Caco-2 (cell line): ENCODE measurements around the gene NSF. TPM values are rescaled to one million over a fixed set of nuclear protein-coding genes. Genes with fewer than 3 reads are reported as not detected.

Experiments used
- BruUV-seq: library from RNA; stranded (reverse); fragments of 400-500 nt; replicated peaks from 2 replicates; lab custom pipeline; 2021; lab: Mats Ljungman, UMichigan
- CTCF ChIA-PET: fragments of 300-600 bp; sonication (Branson Sonifier 250); formaldehyde crosslinking; loops from one replicate; lab custom pipeline; 2022; ENCODE audit warnings: antibody characterized with exemption; lab: Charles Lee
- POLR2A ChIA-PET: fragments of 300-600 bp; sonication (Branson Sonifier 250); formaldehyde crosslinking; loops from one replicate; lab custom pipeline; 2022; ENCODE audit warnings: antibody characterized with exemption; lab: Charles Lee
- DNase-seq, 2 experiments: peaks; one replicate each; pipeline versions ENCODE4 v3.0.0 to v3.0.0-alpha.2; 2020 to 2022
- H3K27me3 ChIP-seq: replicated peaks from 2 replicates; pipeline ENCODE4 v1.6.0; 2011; ENCODE audit warnings: low read length; ENCODE audit not compliant: control insufficient read depth, insufficient read depth
- H3K36me3 ChIP-seq: 2 replicates; pipeline ENCODE4 v1.5.1; 2011; ENCODE audit warnings: low read length; ENCODE audit not compliant: control insufficient read depth, insufficient read depth
- H3K4me1 ChIP-seq: fragments of 250-450 bp; sonication (Bioruptor Pico); 2 replicates; pipeline ENCODE4 v1.5.1; 2020; ENCODE audit warnings: mild to moderate bottlenecking
- H3K4me3 ChIP-seq: 2 replicates; pipeline ENCODE4 v1.5.1; 2011; ENCODE audit warnings: low read depth, mild to moderate bottlenecking, control low read depth, low read length
- H3K9me3 ChIP-seq: fragments of 250-450 bp; sonication (Bioruptor Pico); 2 replicates; pipeline ENCODE4 v1.5.1; 2020; ENCODE audit warnings: mild to moderate bottlenecking, moderate library complexity
- H3K27ac Mint-ChIP-seq: one replicate; pipeline ENCODE4 v1.8.0; 2022; ENCODE audit warnings: mixed read lengths; ENCODE audit not compliant: unreplicated experiment
- H3K27me3 Mint-ChIP-seq: one replicate; pipeline ENCODE4 v1.8.0; 2022; ENCODE audit warnings: mixed read lengths; ENCODE audit not compliant: insufficient read depth, unreplicated experiment
- H3K36me3 Mint-ChIP-seq: one replicate; pipeline ENCODE4 v1.8.0; 2022; ENCODE audit warnings: mild to moderate bottlenecking, mixed read lengths; ENCODE audit not compliant: insufficient read depth, unreplicated experiment
- H3K4me1 Mint-ChIP-seq: one replicate; pipeline ENCODE4 v1.8.0; 2022; ENCODE audit warnings: low read depth, mixed read lengths; ENCODE audit not compliant: unreplicated experiment
- H3K4me3 Mint-ChIP-seq: one replicate; pipeline ENCODE4 v1.8.0; 2022; ENCODE audit warnings: mild to moderate bottlenecking, moderate library complexity, mixed read lengths; ENCODE audit not compliant: unreplicated experiment
- H3K9me3 Mint-ChIP-seq: one replicate; pipeline ENCODE4 v1.8.0; 2022; ENCODE audit warnings: mixed read lengths; ENCODE audit not compliant: unreplicated experiment
- intact Hi-C: fragments of 100-400 bp; cut with micrococcal nuclease; formaldehyde crosslinking; loops from one replicate; pipeline ENCODE4 v1.10.0; 2022; ENCODE audit not compliant: unreplicated experiment
- total RNA-seq: library from RNA; stranded (reverse); gene quantifications from 2 replicates; pipeline ENCODE4 v1.2.3, GENCODE V29; 2022
- TF ChIP-seq, protein P1 (sequence below), 2 experiments: fragments of 200-600 bp in 1 of 2; IDR thresholded peaks; 1 replicate in 1 of 2; 2 replicates in 1 of 2; pipeline versions ENCODE4 v1.5.1 to v1.8.0; 2011 to 2022; ENCODE audit warnings: antibody characterized with exemption in 1 of 2, control low read depth in 1 of 2, inconsistent platforms in 1 of 2, low read depth in 1 of 2, low read length in 1 of 2, mild to moderate bottlenecking in 1 of 2, moderate library complexity in 1 of 2; ENCODE audit not compliant: insufficient read depth in 1 of 2, severe bottlenecking in 1 of 2, unreplicated experiment in 1 of 2

The NSF gene
- total RNA-seq, 1 experiment from 2014 or later: 53.8 TPM

DNA sequence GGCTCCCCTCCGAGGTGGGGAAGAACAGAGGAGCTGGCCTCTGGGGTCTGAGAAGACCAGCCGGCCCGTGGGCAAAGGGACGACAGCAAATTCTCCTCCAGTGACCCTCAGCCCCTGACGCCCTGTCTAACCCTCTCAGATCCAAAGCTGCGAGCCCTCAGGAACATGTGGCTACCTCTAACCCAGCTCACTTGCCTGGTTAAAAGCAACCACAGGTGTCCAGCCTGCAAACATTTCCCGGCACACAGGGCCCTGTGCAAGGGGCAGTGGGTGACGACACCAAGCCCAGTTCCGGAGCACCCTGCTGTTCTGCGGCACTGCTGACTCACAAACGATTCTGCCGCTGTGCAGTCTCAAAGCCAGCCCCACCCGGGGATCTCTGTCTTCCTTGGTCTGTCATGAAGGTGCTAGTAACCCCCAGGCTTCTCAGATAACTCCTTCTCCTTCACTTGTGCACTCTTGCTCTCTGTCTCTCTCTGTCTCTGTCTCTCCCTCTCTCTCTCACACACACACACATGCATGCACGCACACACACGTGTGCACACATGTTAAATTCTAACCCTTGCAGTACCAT lies 205.0 kb downstream of the NSF start:
- Histone ChIP-seq H3K27me3 (no peaks in the 10 kb centered on the region), H3K9me3 (no peaks in the 10 kb centered on the region), H3K4me1 (no peaks in the 10 kb centered on the region), H3K4me3 (no peak overlapping the region), H3K36me3 (no peaks in the 10 kb centered on the region)
- H3K4me1 Mint-ChIP-seq: no peaks in the 10 kb centered on the region
- peaks cover 3% of the 10 kb centered on the region for H3K27me3 Mint-ChIP-seq
- DNase-seq: no peak
- no peak overlapping the region for H3K4me3 Mint-ChIP-seq
- intact Hi-C loops: no loop called here
- no peaks in the 10 kb centered on the region for H3K9me3 Mint-ChIP-seq
- H3K36me3 Mint-ChIP-seq: no peaks in the 10 kb centered on the region
- no TSS peak for BruUV-seq
- H3K27ac Mint-ChIP-seq: no peak overlapping the region
- CTCF ChIA-PET: no interaction called here
- POLR2A ChIA-PET: no interaction called here
- TF ChIP-seq, protein P1, sequence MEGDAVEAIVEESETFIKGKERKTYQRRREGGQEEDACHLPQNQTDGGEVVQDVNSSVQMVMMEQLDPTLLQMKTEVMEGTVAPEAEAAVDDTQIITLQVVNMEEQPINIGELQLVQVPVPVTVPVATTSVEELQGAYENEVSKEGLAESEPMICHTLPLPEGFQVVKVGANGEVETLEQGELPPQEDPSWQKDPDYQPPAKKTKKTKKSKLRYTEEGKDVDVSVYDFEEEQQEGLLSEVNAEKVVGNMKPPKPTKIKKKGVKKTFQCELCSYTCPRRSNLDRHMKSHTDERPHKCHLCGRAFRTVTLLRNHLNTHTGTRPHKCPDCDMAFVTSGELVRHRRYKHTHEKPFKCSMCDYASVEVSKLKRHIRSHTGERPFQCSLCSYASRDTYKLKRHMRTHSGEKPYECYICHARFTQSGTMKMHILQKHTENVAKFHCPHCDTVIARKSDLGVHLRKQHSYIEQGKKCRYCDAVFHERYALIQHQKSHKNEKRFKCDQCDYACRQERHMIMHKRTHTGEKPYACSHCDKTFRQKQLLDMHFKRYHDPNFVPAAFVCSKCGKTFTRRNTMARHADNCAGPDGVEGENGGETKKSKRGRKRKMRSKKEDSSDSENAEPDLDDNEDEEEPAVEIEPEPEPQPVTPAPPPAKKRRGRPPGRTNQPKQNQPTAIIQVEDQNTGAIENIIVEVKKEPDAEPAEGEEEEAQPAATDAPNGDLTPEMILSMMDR (IDR thresholded peaks at IDR 0.05; ENCODE audit: insufficient read depth in 1 of 2, low read depth in 1 of 2, low read length in 1 of 2, severe bottlenecking in 1 of 2, unreplicated experiment in 1 of 2): no peak

DNA sequence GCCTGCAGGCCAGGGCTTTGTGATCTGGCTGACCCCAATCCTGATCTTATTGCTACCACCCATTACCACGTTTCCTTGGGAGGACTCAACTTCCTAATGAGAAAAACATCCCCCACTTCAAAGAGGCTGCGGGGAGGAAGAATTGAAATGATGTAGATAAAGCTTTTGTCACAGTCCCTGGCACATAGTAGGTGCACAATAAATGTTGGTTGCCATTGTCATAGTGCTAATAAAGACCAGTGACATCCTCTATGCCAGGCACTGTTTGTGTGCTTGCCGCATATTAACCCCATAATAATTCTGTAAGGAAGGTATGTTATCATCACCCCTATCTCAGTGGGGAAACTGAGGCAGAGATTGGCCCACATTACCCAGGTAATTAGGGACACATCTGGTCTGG lies 205.6 kb downstream of the NSF start:
- TF ChIP-seq, protein P1 (IDR thresholded peaks at IDR 0.05; ENCODE audit: insufficient read depth in 1 of 2, low read depth in 1 of 2, low read length in 1 of 2, severe bottlenecking in 1 of 2, unreplicated experiment in 1 of 2): no peak
- Mint-ChIP-seq H3K4me1 (no peaks in the 10 kb centered on the region), H3K27me3 (peaks cover 3% of the 10 kb centered on the region), H3K36me3 (no peaks in the 10 kb centered on the region), H3K4me3 (no peak overlapping the region), H3K27ac (no peak overlapping the region), H3K9me3 (no peaks in the 10 kb centered on the region)
- no peaks in the 10 kb centered on the region for H3K36me3 ChIP-seq
- DNase-seq: no peak
- no peak overlapping the region for H3K4me3 ChIP-seq
- H3K9me3 ChIP-seq: no peaks in the 10 kb centered on the region
- ChIA-PET CTCF (no interaction called here), POLR2A (no interaction called here)
- H3K27me3 ChIP-seq: no peaks in the 10 kb centered on the region
- intact Hi-C loops: no loop called here
- H3K4me1 ChIP-seq: no peaks in the 10 kb centered on the region
- BruUV-seq: no TSS peak

DNA sequence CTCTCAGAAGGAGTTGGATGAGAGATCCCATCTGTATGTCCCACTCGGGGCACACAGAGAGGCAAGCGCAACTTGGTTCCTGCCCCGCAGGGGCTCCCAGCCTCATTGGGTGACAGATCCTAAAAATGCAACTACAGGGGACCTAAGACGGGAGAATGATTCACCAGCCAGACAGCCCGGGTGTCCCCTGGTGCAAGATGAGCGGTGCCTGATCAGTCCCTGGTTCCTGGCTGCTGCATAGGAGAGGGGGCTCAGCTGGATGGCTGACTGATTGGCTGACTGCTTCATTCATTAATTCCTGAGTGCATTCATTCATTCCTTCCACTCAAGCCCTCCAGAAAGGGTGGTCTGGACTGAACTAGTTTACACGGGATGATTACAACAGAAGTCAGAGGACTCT lies 206.1 kb downstream of the NSF start:
- BruUV-seq: no TSS peak
- TF ChIP-seq, protein P1 (IDR thresholded peaks at IDR 0.05; ENCODE audit: insufficient read depth in 1 of 2, low read depth in 1 of 2, low read length in 1 of 2, severe bottlenecking in 1 of 2, unreplicated experiment in 1 of 2): no peak
- no peak for DNase-seq
- H3K27me3 Mint-ChIP-seq: peaks cover 3% of the 10 kb centered on the region
- H3K4me3 ChIP-seq: no peak overlapping the region
- H3K36me3 ChIP-seq: no peaks in the 10 kb centered on the region
- intact Hi-C loops: no loop called here
- H3K4me3 Mint-ChIP-seq: no peak overlapping the region
- no peaks in the 10 kb centered on the region for H3K4me1 ChIP-seq
- CTCF ChIA-PET: no interaction called here
- H3K4me1 Mint-ChIP-seq: no peaks in the 10 kb centered on the region
- H3K9me3 Mint-ChIP-seq: no peaks in the 10 kb centered on the region
- H3K27me3 ChIP-seq: no peaks in the 10 kb centered on the region
- no peak overlapping the region for H3K27ac Mint-ChIP-seq
- no peaks in the 10 kb centered on the region for H3K36me3 Mint-ChIP-seq
- POLR2A ChIA-PET: no interaction called here
- H3K9me3 ChIP-seq: no peaks in the 10 kb centered on the region
